ENCODE data around the gene TACC3. TPM values are rescaled to one million over a fixed set of nuclear protein-coding genes. Genes with fewer than 3 reads are reported as not detected.

TACC3 gene
- total RNA-seq, 2 experiments from 2014 or later, result 189 to 190 TPM

DNA sequence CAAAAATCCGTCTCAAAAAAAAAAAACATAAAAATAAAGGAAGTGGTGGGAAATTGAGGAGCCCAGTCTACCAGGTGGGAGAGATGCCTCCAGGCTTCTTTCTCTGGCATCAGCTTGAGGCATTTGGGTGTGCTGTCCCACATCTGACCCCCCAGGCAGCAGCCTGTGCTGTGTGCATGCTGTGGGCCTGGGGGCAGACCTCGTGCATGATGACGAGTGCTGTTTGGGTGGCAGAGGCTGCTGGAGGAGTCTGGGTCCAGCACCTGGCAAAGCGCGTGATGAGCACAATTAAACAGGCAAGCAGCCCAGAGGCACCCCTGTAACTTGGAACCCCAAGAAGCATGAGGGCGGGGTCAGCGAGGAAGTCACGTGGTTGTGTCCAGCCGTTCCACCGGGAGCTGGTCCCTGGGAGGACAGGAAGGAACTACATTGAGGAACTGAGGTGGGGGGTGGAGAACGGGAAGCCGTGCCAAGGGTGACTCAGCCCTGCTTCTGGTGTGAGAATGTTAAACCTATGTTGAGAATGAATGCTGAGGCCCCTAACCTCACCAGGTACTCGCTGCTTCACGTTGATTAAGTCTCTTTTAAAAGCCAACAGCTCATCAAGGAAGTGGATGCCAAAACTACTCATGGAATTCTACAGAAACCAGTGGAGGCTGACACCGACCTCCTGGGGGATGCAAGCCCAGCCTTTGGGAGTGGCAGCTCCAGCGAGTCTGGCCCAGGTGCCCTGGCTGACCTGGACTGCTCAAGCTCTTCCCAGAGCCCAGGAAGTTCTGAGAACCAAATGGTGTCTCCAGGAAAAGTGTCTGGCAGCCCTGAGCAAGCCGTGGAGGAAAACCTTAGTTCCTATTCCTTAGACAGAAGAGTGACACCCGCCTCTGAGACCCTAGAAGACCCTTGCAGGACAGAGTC is 6.1 kb downstream of the TACC3 start:
- DNase-seq, result no peak
- H3K4me3 Mint-ChIP-seq, result no peak overlapping the region
- H3K27ac Mint-ChIP-seq, result peak overlapping the region; percentile 38
- no peaks in the 10 kb centered on the region for H3K27me3 Mint-ChIP-seq
- H3K9me3 Mint-ChIP-seq, result no peaks in the 10 kb centered on the region
- peaks cover 67% of the 10 kb centered on the region for H3K36me3 Mint-ChIP-seq
- peaks cover 46% of the 10 kb centered on the region for H3K4me1 Mint-ChIP-seq

DNA sequence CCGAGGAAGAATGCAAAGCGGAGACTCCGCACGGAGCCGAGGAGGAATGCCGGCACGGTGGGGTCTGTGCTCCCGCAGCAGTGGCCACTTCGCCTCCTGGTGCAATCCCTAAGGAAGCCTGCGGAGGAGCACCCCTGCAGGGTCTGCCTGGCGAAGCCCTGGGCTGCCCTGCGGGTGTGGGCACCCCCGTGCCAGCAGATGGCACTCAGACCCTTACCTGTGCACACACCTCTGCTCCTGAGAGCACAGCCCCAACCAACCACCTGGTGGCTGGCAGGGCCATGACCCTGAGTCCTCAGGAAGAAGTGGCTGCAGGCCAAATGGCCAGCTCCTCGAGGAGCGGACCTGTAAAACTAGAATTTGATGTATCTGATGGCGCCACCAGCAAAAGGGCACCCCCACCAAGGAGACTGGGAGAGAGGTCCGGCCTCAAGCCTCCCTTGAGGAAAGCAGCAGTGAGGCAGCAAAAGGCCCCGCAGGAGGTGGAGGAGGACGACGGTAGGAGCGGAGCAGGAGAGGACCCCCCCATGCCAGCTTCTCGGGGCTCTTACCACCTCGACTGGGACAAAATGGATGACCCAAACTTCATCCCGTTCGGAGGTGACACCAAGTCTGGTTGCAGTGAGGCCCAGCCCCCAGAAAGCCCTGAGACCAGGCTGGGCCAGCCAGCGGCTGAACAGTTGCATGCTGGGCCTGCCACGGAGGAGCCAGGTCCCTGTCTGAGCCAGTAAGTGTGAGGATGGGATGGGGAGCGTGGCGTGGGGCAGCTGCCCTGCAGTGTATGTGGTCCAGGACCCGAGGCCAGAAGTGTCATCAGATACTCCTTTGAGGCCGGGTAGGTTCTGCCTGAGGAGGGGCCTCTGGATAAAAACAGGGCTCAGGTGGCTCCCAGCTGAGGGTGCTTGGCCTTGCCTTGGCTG is 7.0 kb downstream of the TACC3 start:
- no peaks in the 10 kb centered on the region for H3K9me3 Mint-ChIP-seq
- H3K27ac Mint-ChIP-seq, result peak overlapping the region; percentile 34
- H3K4me3 Mint-ChIP-seq, result no peak overlapping the region
- peaks cover 65% of the 10 kb centered on the region for H3K36me3 Mint-ChIP-seq
- H3K27me3 Mint-ChIP-seq, result no peaks in the 10 kb centered on the region
- H3K4me1 Mint-ChIP-seq, result peaks cover 40% of the 10 kb centered on the region
- DNase-seq, result no peak

DNA sequence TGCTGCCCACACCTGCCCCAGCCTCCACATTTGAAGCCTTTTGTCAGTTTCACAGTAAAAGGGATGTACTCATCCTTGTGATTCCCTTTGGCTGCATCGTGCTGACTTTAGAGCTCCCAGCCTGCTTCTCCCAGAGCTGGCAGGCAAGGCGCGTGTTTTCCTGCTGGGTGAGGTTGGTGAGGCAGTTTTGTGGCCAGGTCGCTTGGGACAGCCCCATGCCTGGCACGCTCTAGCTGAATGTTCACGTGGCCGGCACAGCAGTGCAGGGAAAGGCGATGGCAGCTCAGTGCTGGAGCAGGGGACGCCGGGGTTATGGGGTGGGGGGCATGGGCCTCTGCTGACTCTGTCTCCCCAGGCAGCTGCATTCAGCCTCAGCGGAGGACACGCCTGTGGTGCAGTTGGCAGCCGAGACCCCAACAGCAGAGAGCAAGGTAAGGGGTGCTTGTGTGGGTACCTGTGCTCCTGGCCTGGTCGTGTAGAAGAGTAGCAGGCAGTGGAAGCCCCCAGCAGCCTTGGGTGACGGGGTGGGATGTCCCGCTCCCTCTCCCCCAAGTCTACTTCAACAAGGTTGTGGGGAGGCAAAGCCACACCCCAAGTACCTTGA is 9.3 kb downstream of the TACC3 start:
- H3K27ac Mint-ChIP-seq, result no peak overlapping the region

DNA sequence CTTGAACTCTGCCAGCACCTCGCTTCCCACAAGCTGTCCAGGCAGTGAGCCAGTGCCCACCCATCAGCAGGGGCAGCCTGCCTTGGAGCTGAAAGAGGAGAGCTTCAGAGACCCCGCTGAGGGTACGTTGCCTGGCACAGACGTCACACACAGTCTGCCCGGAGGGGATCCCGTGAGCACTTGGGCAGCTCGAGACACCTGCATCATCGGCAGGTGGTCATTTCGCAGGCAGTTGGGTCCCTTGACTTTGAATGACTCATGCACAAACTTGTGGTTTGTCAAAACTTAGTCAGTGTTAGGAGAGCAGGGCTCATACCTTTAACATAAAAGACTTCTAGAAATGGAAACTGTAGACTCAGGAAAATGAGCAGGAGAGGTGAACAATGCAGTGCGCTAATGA is 9.9 kb downstream of the TACC3 start:
- no peak for DNase-seq
- peaks cover 24% of the 10 kb centered on the region for H3K4me1 Mint-ChIP-seq
- peaks cover 58% of the 10 kb centered on the region for H3K36me3 Mint-ChIP-seq
- no peak overlapping the region for H3K4me3 Mint-ChIP-seq
- no peaks in the 10 kb centered on the region for H3K27me3 Mint-ChIP-seq
- no peaks in the 10 kb centered on the region for H3K9me3 Mint-ChIP-seq
- peak overlapping the region; percentile 48 for H3K27ac Mint-ChIP-seq

More for the DNA sequence above, 9.3 kb downstream of the TACC3 start:
- H3K9me3 Mint-ChIP-seq, result no peaks in the 10 kb centered on the region
- H3K4me3 Mint-ChIP-seq, result no peak overlapping the region
- peaks cover 24% of the 10 kb centered on the region for H3K4me1 Mint-ChIP-seq
- H3K27me3 Mint-ChIP-seq, result no peaks in the 10 kb centered on the region
- H3K36me3 Mint-ChIP-seq, result peaks cover 56% of the 10 kb centered on the region
- DNase-seq, result no peak

DNA sequence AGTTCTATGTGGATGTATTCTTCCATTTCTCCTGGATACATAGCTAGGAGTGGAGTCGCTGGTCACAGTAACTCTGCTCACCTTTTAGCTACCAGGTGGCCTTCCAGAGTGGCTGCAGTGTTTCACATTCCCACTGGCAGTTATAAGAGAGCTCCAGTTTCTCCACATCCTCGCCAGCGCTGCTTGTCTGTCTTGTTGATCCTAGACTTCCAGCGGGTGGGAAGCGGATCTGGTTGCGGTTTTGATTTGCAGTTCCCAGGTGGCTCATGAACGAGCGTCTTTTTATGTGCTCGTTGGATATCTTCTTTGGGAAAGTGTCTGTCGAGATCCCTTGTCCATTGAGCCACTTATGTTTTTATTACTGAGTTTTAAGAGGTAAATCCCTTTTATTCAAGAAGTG is 11.6 kb downstream of the TACC3 start:
- Mint-ChIP-seq H3K9me3 (peaks cover 1% of the 10 kb centered on the region), H3K27ac (no peak overlapping the region), H3K27me3 (no peaks in the 10 kb centered on the region), H3K36me3 (peaks cover 61% of the 10 kb centered on the region), H3K4me3 (no peak overlapping the region), H3K4me1 (peaks cover 17% of the 10 kb centered on the region)
- DNase-seq, result no peak

DNA sequence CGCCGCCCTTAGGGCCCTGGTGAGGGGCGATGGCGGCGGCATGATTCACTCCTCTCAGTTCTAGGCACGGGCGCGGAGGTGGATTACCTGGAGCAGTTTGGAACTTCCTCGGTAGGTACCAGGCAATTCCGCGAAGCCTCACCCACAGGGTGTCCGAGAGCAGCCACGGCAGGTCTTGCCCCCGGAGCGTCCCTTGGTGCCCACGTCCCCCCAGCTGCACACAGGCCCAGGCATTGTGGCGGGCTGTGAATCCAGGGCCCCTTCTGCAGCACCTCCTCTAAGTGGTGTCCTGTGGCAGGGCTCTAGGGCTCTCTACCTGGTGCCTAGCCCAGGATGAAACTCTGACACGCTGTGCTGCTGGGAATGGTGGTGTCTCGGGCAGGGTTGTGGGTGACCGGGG is 13.9 kb downstream of the TACC3 start:
- no peak overlapping the region for H3K27ac Mint-ChIP-seq
- H3K27me3 Mint-ChIP-seq, result no peaks in the 10 kb centered on the region
- peaks cover 5% of the 10 kb centered on the region for H3K4me1 Mint-ChIP-seq
- peaks cover 11% of the 10 kb centered on the region for H3K9me3 Mint-ChIP-seq
- H3K4me3 Mint-ChIP-seq, result no peak overlapping the region
- no peak for DNase-seq
- H3K36me3 Mint-ChIP-seq, result peaks cover 65% of the 10 kb centered on the region

DNA sequence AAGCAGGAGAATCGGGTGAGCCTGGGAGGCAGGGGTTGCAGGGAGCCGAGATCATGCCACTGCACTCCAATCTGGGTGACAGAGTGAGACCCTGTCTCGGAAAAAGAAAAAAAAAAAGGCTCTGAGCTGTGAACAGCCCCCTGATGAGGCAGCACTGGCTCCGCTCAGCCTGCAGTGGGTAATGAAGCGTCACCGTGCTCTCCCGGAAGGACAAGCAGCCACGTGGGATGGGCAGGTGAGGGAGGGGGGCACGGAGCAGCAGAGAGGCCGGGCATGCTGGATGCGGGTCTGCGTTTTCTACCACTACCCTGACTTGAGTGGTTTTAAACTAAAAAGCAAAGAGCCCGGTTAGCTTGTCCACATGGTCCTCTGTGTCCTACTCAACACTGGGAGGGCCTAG is 15.5 kb downstream of the TACC3 start:
- Mint-ChIP-seq H3K36me3 (peaks cover 67% of the 10 kb centered on the region), H3K9me3 (peaks cover 11% of the 10 kb centered on the region), H3K4me3 (no peak overlapping the region), H3K4me1 (peaks cover 1% of the 10 kb centered on the region), H3K27me3 (no peaks in the 10 kb centered on the region), H3K27ac (peak overlapping the region; percentile 45)
- DNase-seq, result no peak

DNA sequence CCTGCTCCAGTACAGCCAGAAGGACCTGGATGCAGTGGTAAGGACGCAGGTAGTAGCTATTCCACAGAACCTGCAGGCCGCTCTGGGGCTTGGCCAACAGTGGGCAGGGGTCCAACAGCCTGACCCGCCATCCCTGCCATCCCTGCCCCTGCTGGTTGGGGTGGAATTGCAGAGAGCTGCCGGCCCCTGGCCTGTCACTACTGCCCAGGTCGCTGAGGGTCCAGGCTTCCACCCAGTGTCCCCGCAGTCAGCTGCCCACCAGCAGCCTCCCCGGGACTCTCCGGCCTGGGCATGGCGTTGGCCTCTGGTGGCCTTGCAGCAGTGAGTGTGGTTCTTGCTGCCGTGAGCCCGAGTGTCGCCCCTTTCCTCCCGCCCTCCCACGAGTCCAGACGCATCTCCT is 16.3 kb downstream of the TACC3 start:
- Mint-ChIP-seq H3K4me3 (no peak overlapping the region), H3K27ac (no peak overlapping the region)
- no peak for DNase-seq

DNA sequence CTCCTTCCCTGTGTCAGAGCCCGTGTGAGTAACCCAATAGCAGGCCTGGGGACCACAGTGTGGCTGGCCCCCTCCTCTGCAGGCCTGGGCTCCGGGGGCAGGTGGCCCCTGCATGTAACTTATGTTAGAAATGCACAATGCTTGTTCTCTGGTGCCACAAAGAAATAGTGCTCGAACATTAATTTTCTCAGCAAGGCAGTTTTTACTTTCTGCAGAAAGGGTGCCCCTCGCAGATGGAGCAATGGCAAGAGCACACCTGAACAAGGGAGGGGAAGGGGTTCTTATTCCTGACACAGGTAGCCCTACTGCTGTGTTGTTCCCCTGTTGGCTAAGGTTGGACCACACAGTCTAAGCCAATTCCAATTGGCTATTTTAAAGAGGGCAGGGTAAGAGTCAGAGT is 17.1 kb downstream of the TACC3 start:
- Mint-ChIP-seq H3K9me3 (peaks cover 11% of the 10 kb centered on the region), H3K36me3 (peaks cover 57% of the 10 kb centered on the region), H3K4me1 (no peaks in the 10 kb centered on the region), H3K27me3 (no peaks in the 10 kb centered on the region), H3K4me3 (no peak overlapping the region), H3K27ac (peak overlapping the region; percentile 67)
- DNase-seq, result no peak

More for the DNA sequence above, 16.3 kb downstream of the TACC3 start:
- no peaks in the 10 kb centered on the region for H3K4me1 Mint-ChIP-seq
- peaks cover 11% of the 10 kb centered on the region for H3K9me3 Mint-ChIP-seq
- H3K27me3 Mint-ChIP-seq, result no peaks in the 10 kb centered on the region
- H3K36me3 Mint-ChIP-seq, result peaks cover 62% of the 10 kb centered on the region

DNA sequence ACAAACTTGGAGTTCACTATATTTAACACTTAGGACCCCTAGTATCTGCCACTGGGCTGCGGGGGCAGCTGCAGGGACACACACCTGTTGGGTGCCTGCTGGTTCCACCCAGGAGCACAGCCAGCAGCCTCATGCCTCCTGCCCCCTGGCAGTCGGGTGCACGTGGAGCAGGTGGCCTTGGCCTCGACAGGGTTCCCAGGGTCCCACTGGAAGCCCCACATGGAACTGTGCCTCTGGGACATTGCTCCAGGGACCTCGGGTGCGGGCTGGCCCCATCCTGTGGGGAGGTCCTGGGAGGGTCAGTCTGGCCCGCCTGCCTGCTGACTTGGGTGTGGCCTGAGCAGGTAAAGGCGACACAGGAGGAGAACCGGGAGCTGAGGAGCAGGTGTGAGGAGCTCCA is 18.0 kb downstream of the TACC3 start:
- Mint-ChIP-seq H3K27me3 (no peaks in the 10 kb centered on the region), H3K9me3 (peaks cover 11% of the 10 kb centered on the region), H3K4me3 (no peak overlapping the region), H3K27ac (no peak overlapping the region), H3K4me1 (no peaks in the 10 kb centered on the region), H3K36me3 (peaks cover 59% of the 10 kb centered on the region)
- DNase-seq, result no peak

DNA sequence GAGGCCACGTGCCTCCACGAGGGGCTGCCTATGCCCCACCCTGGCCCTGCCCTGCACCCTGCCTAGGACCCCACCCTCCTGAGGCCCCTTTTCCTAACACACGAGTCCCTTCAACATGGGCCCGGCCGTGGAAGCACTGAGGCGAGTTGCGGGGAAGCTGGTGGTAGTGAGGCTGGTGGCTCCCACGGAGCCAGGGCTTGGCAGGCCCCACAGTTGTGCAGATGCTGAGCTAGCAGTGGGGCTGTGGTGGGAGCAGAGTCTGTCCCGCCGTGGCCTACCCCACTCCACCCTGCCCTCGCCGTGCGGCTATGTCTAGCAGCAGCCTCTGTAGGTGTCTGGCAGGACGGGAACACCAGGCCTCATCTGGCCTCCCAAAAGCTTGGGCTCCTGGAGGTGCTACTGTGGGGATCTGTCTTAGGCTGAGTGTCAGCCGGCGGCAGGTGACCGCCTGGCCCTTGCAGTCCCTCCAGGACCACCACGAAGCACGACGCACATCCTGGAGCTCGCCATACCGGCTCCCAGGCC is 18.8 kb downstream of the TACC3 start:
- Mint-ChIP-seq H3K27ac (no peak overlapping the region), H3K4me3 (no peak overlapping the region), H3K9me3 (peaks cover 11% of the 10 kb centered on the region), H3K36me3 (peaks cover 57% of the 10 kb centered on the region), H3K4me1 (no peaks in the 10 kb centered on the region), H3K27me3 (no peaks in the 10 kb centered on the region)
- DNase-seq, result no peak

DNA sequence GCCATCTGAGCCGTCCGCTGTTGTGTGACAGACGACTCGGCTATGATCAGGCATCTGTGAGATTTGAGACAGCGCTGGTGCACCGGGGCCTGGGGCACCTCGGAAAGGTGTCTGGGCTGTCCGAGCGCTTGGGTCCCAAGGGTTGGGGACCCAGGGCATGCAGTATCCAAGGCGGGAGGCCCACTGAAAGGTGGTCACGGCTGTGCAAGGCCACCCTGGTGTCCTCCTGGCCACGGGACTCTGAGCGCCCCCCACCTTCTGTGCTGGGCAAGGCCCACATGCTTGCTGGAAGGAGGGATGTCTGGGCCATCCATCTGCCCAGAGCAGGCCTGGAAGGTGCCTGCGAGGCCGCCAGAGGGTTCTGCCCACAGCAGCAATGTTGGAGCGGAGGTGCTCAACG is 19.9 kb downstream of the TACC3 start:
- no peak for DNase-seq
- Mint-ChIP-seq H3K36me3 (peaks cover 48% of the 10 kb centered on the region), H3K4me1 (no peaks in the 10 kb centered on the region), H3K9me3 (peaks cover 11% of the 10 kb centered on the region), H3K27ac (no peak overlapping the region), H3K27me3 (no peaks in the 10 kb centered on the region), H3K4me3 (no peak overlapping the region)

DNA sequence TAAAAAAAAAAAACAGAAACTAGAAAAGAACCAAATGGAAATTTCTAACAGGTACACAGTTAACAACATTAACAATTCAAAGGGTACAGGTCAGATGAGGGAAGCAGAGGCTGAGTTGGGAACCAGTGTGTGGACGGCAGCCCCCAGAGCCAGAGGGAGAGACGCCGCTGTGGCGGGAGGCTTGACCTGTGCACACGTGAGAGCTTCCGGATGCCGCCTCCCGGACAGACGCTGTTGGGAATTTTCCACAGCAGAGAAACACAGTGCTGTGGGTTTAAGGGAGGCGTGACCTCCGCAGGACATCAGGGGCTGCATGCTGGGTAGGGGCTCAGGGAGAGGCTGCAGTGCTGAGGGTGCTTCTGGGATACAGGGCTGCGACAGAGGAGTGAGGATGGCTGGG is 22.2 kb downstream of the TACC3 start:
- no peaks in the 10 kb centered on the region for H3K27me3 Mint-ChIP-seq
- H3K36me3 Mint-ChIP-seq, result peaks cover 24% of the 10 kb centered on the region
- H3K4me1 Mint-ChIP-seq, result no peaks in the 10 kb centered on the region
- H3K27ac Mint-ChIP-seq, result no peak overlapping the region
- no peak overlapping the region for H3K4me3 Mint-ChIP-seq
- DNase-seq, result no peak
- H3K9me3 Mint-ChIP-seq, result peaks cover 4% of the 10 kb centered on the region

DNA sequence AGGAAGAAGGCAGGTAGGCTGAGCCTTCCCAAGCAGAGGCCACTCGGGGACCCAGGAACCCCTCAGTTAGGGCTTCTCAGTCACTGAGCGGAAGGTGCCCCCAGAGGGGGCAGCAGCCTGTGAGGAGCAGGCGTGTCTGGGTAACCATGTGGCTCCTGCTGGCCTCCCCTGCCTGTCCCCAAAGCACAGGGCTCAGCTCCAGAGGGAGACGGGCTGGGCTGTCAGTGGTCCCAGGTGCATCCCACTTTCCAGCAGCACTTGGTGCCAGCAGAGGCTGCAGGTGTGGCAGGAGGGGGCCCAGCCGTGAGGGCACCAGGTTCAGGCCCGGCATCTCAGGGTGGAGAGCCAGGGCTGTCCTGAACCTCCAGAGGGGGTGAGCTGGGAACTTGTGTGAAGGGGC is 22.7 kb downstream of the TACC3 start:
- H3K27me3 Mint-ChIP-seq, result no peaks in the 10 kb centered on the region
- no peak for DNase-seq
- H3K27ac Mint-ChIP-seq, result no peak overlapping the region
- H3K4me1 Mint-ChIP-seq, result no peaks in the 10 kb centered on the region
- peaks cover 20% of the 10 kb centered on the region for H3K36me3 Mint-ChIP-seq
- no peak overlapping the region for H3K4me3 Mint-ChIP-seq
- H3K9me3 Mint-ChIP-seq, result no peaks in the 10 kb centered on the region

DNA sequence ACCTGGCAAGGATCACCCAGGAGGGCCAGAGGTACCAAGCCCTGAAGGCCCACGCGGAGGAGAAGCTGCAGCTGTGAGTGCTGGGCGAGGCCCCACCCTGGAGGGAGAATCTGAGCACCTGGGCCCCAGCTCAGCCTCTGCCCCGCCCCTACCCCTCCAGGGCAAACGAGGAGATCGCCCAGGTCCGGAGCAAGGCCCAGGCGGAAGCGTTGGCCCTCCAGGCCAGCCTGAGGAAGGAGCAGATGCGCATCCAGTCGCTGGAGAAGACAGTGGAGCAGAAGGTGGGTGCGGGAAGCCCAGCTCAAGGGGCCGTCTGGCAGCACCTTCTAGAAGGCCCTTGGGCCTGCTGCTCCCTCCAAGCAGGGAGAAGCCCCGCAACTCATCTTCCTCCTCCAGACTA is 23.2 kb downstream of the TACC3 start:
- Mint-ChIP-seq H3K27me3 (no peaks in the 10 kb centered on the region), H3K4me1 (no peaks in the 10 kb centered on the region), H3K4me3 (no peak overlapping the region), H3K27ac (no peak overlapping the region), H3K36me3 (peaks cover 15% of the 10 kb centered on the region), H3K9me3 (no peaks in the 10 kb centered on the region)
- no peak for DNase-seq

Data from activated naive CD8-positive, alpha-beta T cell treated with anti-CD3 and anti-CD28 coated beads for 36 hours (primary cell).